Mucosa of descending colon (tissue), 3 donors: ENCODE measurements around the gene CFAP77. TPM values are rescaled to one million over a fixed set of nuclear protein-coding genes. Genes with fewer than 3 reads are reported as not detected.

Experiments
- ATAC-seq: fragments of 200-7000 bp; cut with Tn5 transposase; one replicate; pipeline ENCODE4 v1.9.1; 2020; ENCODE audit warnings: mild to moderate bottlenecking, moderate library complexity
- DNase-seq, 3 donors: peaks; one replicate each; pipeline ENCODE4 v3.0.0-alpha.2; 2020
- H3K36me3 ChIP-seq: fragments of 200-600 bp; one replicate; pipeline ENCODE4 v1.8.0; 2021; ENCODE audit warnings: low read depth, mild to moderate bottlenecking
- H3K4me1 ChIP-seq: fragments of 200-600 bp; one replicate; pipeline ENCODE4 v1.8.0; 2021; ENCODE audit warnings: low read depth, mild to moderate bottlenecking
- H3K4me3 ChIP-seq: fragments of 200-600 bp; one replicate; pipeline ENCODE4 v1.8.0; 2021; ENCODE audit warnings: mild to moderate bottlenecking
- H3K9me3 ChIP-seq: fragments of 200-600 bp; one replicate; pipeline ENCODE4 v1.8.0; 2021; ENCODE audit warnings: mild to moderate bottlenecking
- intact Hi-C, 2 donors: fragments of 100-400 bp; cut with DNase I in 1 of 2; cut with micrococcal nuclease in 1 of 2; formaldehyde crosslinking; loops; one replicate each; pipeline versions ENCODE4 v1.11.0 to v1.11.1; 2022; cut with DNase I, micrococcal nuclease
- total RNA-seq, 3 donors: library from RNA; stranded (reverse); fragmentation: NEBNext Ultra II Directional in 2 of 3; extraction: Animal tissue kit (Norgen Biotek cat#: 25700) in 2 of 3; gene quantifications; one replicate each; pipeline versions ENCODE4 v1.2.1 to v1.2.4, GENCODE V29; 2021 to 2023
- TF ChIP-seq, protein P1 (sequence below): fragments of 200-600 bp; IDR thresholded peaks from one replicate; pipeline ENCODE4 v1.8.0; 2022; ENCODE audit warnings: antibody characterized with exemption, mild to moderate bottlenecking
- donor health status: DM: no; HTN: no; CAD: no; lungs with moderate emphysema.
- donor health status: DM: no; HTN: no; CAD: no.
- donor health status: DM: no; HTN: yes; CAD: no.

Gene CFAP77
- total RNA-seq, 3 donors from 2014 or later, result not detected

DNA sequence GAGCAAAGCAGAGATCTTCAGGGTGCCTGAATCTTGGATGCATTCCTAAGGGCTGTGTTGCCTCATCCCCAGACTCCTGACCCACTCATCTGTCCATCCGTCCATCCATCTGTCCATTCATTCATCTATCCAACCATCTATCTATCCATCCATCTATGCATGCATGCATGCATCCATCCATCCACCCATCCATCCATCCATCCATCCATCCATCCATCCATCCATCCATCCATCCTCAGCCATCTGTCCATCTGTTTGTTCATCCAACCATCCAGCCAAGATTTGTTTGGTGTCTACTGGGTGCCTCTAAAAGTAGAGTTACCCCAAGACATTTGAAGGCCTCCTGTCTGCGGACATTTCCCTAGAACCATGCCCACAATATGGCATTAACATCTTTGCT is 144.7 kb downstream of the CFAP77 start:
- no peak overlapping the region for H3K4me3 ChIP-seq
- intact Hi-C loops, result no loop called here
- no peaks in the 10 kb centered on the region for H3K4me1 ChIP-seq
- TF ChIP-seq, protein P1, sequence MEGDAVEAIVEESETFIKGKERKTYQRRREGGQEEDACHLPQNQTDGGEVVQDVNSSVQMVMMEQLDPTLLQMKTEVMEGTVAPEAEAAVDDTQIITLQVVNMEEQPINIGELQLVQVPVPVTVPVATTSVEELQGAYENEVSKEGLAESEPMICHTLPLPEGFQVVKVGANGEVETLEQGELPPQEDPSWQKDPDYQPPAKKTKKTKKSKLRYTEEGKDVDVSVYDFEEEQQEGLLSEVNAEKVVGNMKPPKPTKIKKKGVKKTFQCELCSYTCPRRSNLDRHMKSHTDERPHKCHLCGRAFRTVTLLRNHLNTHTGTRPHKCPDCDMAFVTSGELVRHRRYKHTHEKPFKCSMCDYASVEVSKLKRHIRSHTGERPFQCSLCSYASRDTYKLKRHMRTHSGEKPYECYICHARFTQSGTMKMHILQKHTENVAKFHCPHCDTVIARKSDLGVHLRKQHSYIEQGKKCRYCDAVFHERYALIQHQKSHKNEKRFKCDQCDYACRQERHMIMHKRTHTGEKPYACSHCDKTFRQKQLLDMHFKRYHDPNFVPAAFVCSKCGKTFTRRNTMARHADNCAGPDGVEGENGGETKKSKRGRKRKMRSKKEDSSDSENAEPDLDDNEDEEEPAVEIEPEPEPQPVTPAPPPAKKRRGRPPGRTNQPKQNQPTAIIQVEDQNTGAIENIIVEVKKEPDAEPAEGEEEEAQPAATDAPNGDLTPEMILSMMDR, result no peak
- no peaks in the 10 kb centered on the region for H3K9me3 ChIP-seq
- H3K36me3 ChIP-seq, result no peaks in the 10 kb centered on the region
- ATAC-seq (no peak), DNase-seq (no peak)

DNA sequence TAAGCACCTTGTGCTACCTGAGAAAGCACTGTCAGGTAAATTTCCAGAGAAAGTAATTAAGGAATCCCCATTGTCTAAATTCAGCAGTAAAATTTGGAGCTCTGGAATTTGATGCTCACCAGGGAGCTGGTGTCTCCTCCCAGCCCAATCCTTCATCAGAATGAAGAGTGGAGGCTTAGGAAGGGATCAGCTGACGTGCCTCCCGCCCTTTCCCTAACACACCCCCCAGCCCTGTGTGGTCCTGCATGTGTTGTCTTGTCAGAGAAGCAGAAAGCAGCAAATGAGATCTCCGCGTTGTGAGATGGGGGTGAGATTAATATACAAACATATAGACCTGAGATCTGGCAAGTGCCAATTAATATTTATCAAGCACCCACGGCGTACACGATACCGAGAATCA is 145.5 kb downstream of the CFAP77 start:
- Histone ChIP-seq H3K4me1 (no peaks in the 10 kb centered on the region), H3K36me3 (no peaks in the 10 kb centered on the region), H3K4me3 (no peak overlapping the region), H3K9me3 (no peaks in the 10 kb centered on the region)
- ATAC-seq (no peak), DNase-seq (no peak)
- intact Hi-C loops, result no loop called here
- TF ChIP-seq, protein P1, result no peak

GRCh38 chr9:132556235-132556634 is 146.2 kb downstream of the CFAP77 start:
- Histone ChIP-seq H3K4me1 (no peaks in the 10 kb centered on the region), H3K9me3 (no peaks in the 10 kb centered on the region), H3K4me3 (no peak overlapping the region), H3K36me3 (no peaks in the 10 kb centered on the region)
- intact Hi-C loops, result no loop called here
- TF ChIP-seq, protein P1, result no peak
- ATAC-seq (no peak), DNase-seq (no peak)

DNA sequence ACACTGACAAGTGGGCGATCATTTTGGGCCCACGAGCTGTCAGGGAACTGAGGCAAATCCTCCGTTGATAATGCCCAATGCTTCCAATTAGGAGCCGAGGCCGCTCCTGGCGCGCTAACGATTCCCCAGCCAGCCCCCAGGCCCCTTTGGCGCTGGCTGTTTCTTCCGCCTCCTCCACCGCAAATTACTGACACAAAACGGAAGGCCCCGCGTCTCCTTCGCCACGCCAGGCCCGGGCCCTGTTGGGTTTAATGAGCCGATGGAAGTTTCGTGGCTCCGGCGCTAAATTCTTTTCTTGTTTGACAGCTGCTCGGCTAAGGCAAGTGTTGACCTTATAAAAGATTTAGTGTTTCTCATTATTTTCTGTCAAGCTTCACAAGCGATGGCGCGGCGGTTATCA is 146.7 kb downstream of the CFAP77 start:
- no peaks in the 10 kb centered on the region for H3K9me3 ChIP-seq
- intact Hi-C loops, result no loop called here
- H3K36me3 ChIP-seq, result no peaks in the 10 kb centered on the region
- no peak for ATAC-seq
- H3K4me1 ChIP-seq, result no peaks in the 10 kb centered on the region
- no peak overlapping the region for H3K4me3 ChIP-seq
- TF ChIP-seq, protein P1, result no peak
- DNase-seq, result no peak

DNA sequence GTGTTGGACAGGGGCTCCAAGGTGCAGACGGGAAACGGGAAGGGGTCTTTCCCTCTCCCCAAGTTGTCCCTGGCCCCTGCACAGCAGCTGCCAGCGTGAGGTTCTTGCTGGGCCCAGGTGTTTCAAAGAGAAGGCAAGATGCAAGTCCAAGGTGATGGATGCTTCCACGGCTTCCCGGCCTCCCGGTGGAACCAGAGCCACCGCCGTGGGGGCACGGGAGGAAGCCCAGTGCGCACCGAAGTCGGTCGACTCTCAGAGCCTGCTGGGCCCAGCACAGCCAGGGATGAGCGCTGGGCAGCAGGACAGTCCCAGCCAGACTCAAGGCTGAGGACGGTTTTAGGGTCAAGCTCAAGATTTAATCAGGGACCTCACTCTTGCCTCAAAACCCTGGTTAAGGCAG is 147.1 kb downstream of the CFAP77 start:
- no peaks in the 10 kb centered on the region for H3K4me1 ChIP-seq
- TF ChIP-seq, protein P1, result no peak
- H3K9me3 ChIP-seq, result no peaks in the 10 kb centered on the region
- ATAC-seq, result no peak
- H3K4me3 ChIP-seq, result no peak overlapping the region
- H3K36me3 ChIP-seq, result no peaks in the 10 kb centered on the region
- intact Hi-C loops, result no loop called here
- DNase-seq, result no peak

DNA sequence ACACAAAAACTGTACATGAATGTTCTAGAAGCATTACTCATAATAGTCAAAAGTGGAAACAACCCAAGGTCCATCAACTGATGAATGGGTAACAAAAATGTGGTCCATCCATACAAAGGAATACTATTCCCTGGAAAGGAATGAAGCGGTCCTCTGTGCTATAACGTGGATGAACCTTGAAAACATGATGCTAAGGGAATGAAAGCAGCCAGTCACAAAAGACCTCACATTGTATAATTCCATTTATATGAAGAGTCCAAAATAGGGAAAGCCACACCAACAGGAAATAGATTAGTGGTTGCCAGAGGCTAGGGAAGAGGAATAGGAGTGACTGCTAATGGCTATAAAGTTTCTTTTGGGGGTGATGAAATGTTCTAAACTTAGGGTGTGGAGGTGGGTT is 149.7 kb downstream of the CFAP77 start:
- intact Hi-C loops, result no loop called here
- no peak for DNase-seq
- ATAC-seq, result no peak
- TF ChIP-seq, protein P1, result no peak
- no peak overlapping the region for H3K4me3 ChIP-seq
- no peaks in the 10 kb centered on the region for H3K4me1 ChIP-seq
- no peaks in the 10 kb centered on the region for H3K36me3 ChIP-seq
- H3K9me3 ChIP-seq, result no peaks in the 10 kb centered on the region
